Ishikawa (cell line): ENCODE results near the gene RNASEH1.

ENCODE experiments used
- CEBPB ChIP-seq: IDR thresholded peaks from 2 replicates; pipeline ENCODE4 v1.6.1; 2012
- CREB1 ChIP-seq: IDR thresholded peaks from 2 replicates; pipeline ENCODE4 v1.6.1; 2012; ENCODE audit warnings: low read depth
- EGR1 ChIP-seq: IDR thresholded peaks from 2 replicates; pipeline ENCODE4 v1.6.1; 2012
- EP300 ChIP-seq: IDR thresholded peaks from 2 replicates; pipeline ENCODE4 v1.6.1; 2012; ENCODE audit warnings: borderline replicate concordance
- FOXM1 ChIP-seq: IDR thresholded peaks from 2 replicates; pipeline ENCODE4 v1.6.1; 2012; ENCODE audit warnings: low read depth, borderline replicate concordance
- MAX ChIP-seq: IDR thresholded peaks from 2 replicates; pipeline ENCODE4 v1.6.1; 2012
- NFIC ChIP-seq: IDR thresholded peaks from 2 replicates; pipeline ENCODE4 v1.6.1; 2012
- RAD21 ChIP-seq: IDR thresholded peaks from 2 replicates; pipeline ENCODE4 v1.6.1; 2012; ENCODE audit warnings: low read depth
- REST ChIP-seq: IDR thresholded peaks from 2 replicates; pipeline ENCODE4 v1.6.1; 2012; ENCODE audit warnings: low read depth, mild to moderate bottlenecking
- TAF1 ChIP-seq: IDR thresholded peaks from 2 replicates; pipeline ENCODE4 v1.6.1; 2012; ENCODE audit warnings: low read depth, mild to moderate bottlenecking
- TCF12 ChIP-seq: IDR thresholded peaks from 2 replicates; pipeline ENCODE4 v1.6.1; 2012; ENCODE audit warnings: low read depth
- TEAD4 ChIP-seq: IDR thresholded peaks from 2 replicates; pipeline ENCODE4 v1.6.1; 2012
- YY1 ChIP-seq: IDR thresholded peaks from 2 replicates; pipeline ENCODE4 v1.6.1; 2012; ENCODE audit warnings: low read depth
- ZBTB7A ChIP-seq: IDR thresholded peaks from 2 replicates; pipeline ENCODE4 v1.6.1; 2012; ENCODE audit warnings: low read depth
- TF ChIP-seq, protein P1 (sequence below): IDR thresholded peaks from 2 replicates; pipeline ENCODE4 v1.6.1; 2012

The RNASEH1 gene

DNA sequence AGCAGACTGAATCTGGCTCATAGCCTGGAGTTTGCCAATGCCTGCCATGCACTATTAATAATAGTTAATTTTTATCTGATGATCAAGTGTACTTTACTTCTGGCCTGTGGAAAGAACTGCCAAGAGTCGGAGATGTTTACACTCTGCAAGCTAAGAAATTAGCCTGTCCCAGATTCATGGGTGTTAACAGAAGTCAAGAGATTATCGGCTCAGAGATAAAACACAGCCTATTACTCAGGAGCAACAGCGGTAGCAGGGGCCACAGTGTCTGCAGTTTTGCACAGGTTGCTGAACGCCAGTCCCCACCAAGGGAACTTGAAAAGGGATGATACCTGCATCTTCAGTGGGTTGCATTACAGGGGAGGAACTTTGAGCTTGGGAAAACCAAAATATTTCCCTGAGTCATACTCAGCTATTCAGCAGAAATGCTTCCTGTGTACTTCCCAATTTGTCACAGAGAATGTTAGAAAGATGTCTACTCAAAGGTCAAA, 34.5 kb downstream of the RNASEH1 start:
- TF ChIP-seq EP300 (no peak), TCF12 (no peak), RAD21 (no peak), FOXM1 (no peak), ZBTB7A (no peak), EGR1 (no peak), TEAD4 (no peak), MAX (no peak), YY1 (no peak), CREB1 (no peak), TAF1 (no peak), NFIC (no peak), CEBPB (no peak), REST (no peak)
- TF ChIP-seq, protein P1, sequence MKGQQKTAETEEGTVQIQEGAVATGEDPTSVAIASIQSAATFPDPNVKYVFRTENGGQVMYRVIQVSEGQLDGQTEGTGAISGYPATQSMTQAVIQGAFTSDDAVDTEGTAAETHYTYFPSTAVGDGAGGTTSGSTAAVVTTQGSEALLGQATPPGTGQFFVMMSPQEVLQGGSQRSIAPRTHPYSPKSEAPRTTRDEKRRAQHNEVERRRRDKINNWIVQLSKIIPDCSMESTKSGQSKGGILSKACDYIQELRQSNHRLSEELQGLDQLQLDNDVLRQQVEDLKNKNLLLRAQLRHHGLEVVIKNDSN = no peak

DNA sequence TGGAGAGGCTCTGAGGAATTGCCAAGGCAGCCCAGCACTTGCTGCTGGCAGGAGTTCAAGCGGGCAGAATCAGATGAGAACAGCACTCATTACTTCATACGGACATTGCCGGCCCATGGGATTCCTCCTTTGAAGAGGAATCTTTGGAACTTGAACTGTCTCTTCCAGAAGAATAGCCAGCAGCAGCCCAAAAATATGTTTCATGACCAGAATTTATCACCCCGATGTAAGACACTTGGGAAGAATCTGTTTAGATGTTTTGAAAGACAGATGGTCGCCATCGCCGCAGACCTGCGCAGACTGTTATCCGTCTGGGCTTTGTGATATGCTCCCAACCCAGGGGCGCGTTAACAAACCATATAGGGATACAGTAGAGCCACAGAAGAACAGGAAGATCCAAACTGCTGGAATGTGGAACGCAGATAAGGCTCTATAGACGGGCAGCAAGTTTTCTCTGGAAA, 35.1 kb downstream of the RNASEH1 start:
- TF ChIP-seq CREB1 (no peak), TAF1 (no peak), NFIC (no peak), RAD21 (no peak), ZBTB7A (no peak)

DNA sequence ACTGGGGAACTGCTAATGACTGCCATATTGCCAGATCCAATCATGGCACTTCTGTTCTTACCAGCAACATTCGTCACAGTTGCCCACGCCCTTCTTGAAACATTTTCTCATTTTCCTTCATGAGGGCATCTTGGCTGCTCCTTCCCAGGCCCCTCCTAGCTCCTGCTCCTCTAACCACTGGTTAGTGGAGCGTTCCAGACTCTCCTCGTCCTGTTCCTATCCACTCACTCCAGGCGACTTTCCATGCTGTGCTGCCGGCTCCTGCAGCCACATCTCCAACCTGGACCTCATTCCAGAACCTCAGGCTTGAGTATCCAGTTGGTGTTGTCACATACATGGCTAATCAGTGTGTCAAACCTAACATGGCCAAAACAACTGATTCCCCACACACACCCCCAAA, 37.5 kb downstream of the RNASEH1 start:
- no peak for TF ChIP-seq FOXM1
- TF ChIP-seq YY1 = no peak
- no peak for TF ChIP-seq CREB1
- no peak for TF ChIP-seq MAX
- no peak for TF ChIP-seq TCF12
- no peak for TF ChIP-seq TAF1
- TF ChIP-seq, protein P1 = no peak
- TF ChIP-seq ZBTB7A = no peak
- TF ChIP-seq REST = no peak
- no peak for TF ChIP-seq RAD21

GRCh38 chr2:3519255-3520205, 38.6 kb downstream of the RNASEH1 start, which contains the start of gene ADI1:
ADI1 (minus strand) TSS chr2:3519531; CDS start chr2:3519487, 44 bp downstream.
- TF ChIP-seq NFIC (no peak), CREB1 (no peak), TCF12 (no peak; the same call in 1 of the 2 replicates), EP300 (no peak), EGR1 (0 out of 2 replicates have a peak, but pooled peaks have one; percentile 26), MAX (peak; percentile 88), CEBPB (no peak), ZBTB7A (no peak), REST (no peak), YY1 (0 out of 2 replicates have a peak, but pooled peaks have one; percentile 31), TAF1 (peak; percentile 59; the same call in 1 of the 2 replicates)
